Measurements from ENCODE around the gene BMP4. TPM values are rescaled to one million over a fixed set of nuclear protein-coding genes. Genes with fewer than 3 reads are reported as not detected.
"Not testable (repeated sequence)": the region's sequence is repeated elsewhere in the genome, so short reads cannot be mapped to it uniquely, and the experiment has no call there.

The BMP4 gene
- total RNA-seq, 1 donor from 2014 or later, result 3.7 TPM

DNA sequence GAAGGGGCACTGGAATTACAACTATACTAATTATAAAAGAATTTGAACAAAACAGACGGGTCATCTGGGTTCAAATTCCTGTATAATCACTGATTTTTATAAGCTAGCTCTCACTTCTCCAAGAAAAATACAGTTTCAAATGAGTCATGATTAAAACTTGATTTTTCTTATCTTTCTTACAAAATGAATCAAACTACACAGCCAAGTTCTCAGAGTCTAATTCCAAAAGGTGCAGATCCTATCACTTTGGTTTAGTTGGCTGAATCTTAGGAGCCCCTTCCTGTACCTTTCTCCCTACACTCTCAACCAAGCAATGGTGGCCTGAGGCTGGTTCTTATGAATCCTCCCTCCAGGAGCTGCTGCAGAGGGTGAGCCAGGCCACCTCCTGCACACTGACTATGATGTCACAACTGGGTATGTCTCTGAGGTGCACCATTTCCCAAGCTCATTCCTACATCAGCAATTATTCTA is 43.8 kb upstream of the BMP4 start:
- no peak for TF ChIP-seq CTCF (IDR thresholded peaks at IDR 0.05; ENCODE audit: partially characterized antibody, unreplicated experiment)
- Mint-ChIP-seq H3K9me3 (ENCODE audit: unreplicated experiment) (peaks cover 12% of the 10 kb centered on the region), H3K4me3 (ENCODE audit: unreplicated experiment) (no peak overlapping the region)

GRCh38 chr14:53999061-53999488 is 42.5 kb upstream of the BMP4 start:
- no peak overlapping the region for H3K27ac Mint-ChIP-seq (ENCODE audit: unreplicated experiment)
- H3K4me1 Mint-ChIP-seq (ENCODE audit: low read depth, unreplicated experiment), result peaks cover 23% of the 10 kb centered on the region
- no peak for DNase-seq
- peaks cover 12% of the 10 kb centered on the region for H3K9me3 Mint-ChIP-seq (ENCODE audit: unreplicated experiment)
- no peak overlapping the region for H3K4me3 Mint-ChIP-seq (ENCODE audit: unreplicated experiment)
- no peak for TF ChIP-seq CTCF (IDR thresholded peaks at IDR 0.05; ENCODE audit: partially characterized antibody, unreplicated experiment)
- H3K36me3 Mint-ChIP-seq (ENCODE audit: unreplicated experiment), result no peaks in the 10 kb centered on the region
- H3K27me3 Mint-ChIP-seq (ENCODE audit: unreplicated experiment), result peaks cover 3% of the 10 kb centered on the region

More for the DNA sequence above, 43.8 kb upstream of the BMP4 start:
- DNase-seq, result no peak
- H3K27me3 Mint-ChIP-seq (ENCODE audit: unreplicated experiment), result peaks cover 3% of the 10 kb centered on the region
- no peak overlapping the region for H3K27ac Mint-ChIP-seq (ENCODE audit: unreplicated experiment)
- peaks cover 23% of the 10 kb centered on the region for H3K4me1 Mint-ChIP-seq (ENCODE audit: low read depth, unreplicated experiment)
- no peaks in the 10 kb centered on the region for H3K36me3 Mint-ChIP-seq (ENCODE audit: unreplicated experiment)

- no peak for DNase-seq
Observed at GRCh38 chr14:53996041-53996440, 39.4 kb upstream of the BMP4 start.

GRCh38 chr14:53993920-53994607 is 37.4 kb upstream of the BMP4 start:
- TF ChIP-seq CTCF (IDR thresholded peaks at IDR 0.05; ENCODE audit: partially characterized antibody, unreplicated experiment), result no peak
- DNase-seq, result no peak
- Mint-ChIP-seq H3K27ac (ENCODE audit: unreplicated experiment) (no peak overlapping the region), H3K9me3 (ENCODE audit: unreplicated experiment) (peaks cover 2% of the 10 kb centered on the region), H3K36me3 (ENCODE audit: unreplicated experiment) (no peaks in the 10 kb centered on the region), H3K4me1 (ENCODE audit: low read depth, unreplicated experiment) (peaks cover 9% of the 10 kb centered on the region), H3K4me3 (ENCODE audit: unreplicated experiment) (no peak overlapping the region), H3K27me3 (ENCODE audit: unreplicated experiment) (no peaks in the 10 kb centered on the region)

More at GRCh38 chr14:53996041-53996440, 39.4 kb upstream of the BMP4 start:
- Mint-ChIP-seq H3K4me3 (ENCODE audit: unreplicated experiment) (no peak overlapping the region), H3K4me1 (ENCODE audit: low read depth, unreplicated experiment) (peaks cover 10% of the 10 kb centered on the region), H3K36me3 (ENCODE audit: unreplicated experiment) (no peaks in the 10 kb centered on the region), H3K27me3 (ENCODE audit: unreplicated experiment) (no peaks in the 10 kb centered on the region), H3K27ac (ENCODE audit: unreplicated experiment) (no peak overlapping the region), H3K9me3 (ENCODE audit: unreplicated experiment) (peaks cover 2% of the 10 kb centered on the region)
- TF ChIP-seq CTCF (IDR thresholded peaks at IDR 0.05; ENCODE audit: partially characterized antibody, unreplicated experiment), result no peak

DNA sequence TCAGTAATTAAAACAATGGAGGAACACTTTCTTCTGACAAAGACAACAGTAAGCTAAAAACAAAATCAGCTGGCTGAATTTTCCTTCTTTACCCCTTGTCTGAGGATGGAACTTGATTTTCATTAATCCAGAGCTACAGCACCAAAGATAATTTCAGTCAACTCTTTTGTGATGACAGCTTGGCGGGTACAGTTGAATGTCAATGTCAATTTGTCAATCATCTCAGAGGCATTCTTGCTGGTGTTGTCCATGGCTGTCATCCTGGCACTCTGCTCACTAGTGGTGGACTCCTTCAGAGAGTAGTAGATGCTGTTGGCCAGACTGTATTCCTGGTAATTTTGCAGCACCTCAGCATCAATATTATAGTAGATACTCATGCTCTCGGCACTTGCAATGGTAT is 34.4 kb upstream of the BMP4 start:
- Mint-ChIP-seq H3K27ac (ENCODE audit: unreplicated experiment) (no peak overlapping the region), H3K9me3 (ENCODE audit: unreplicated experiment) (peaks cover 7% of the 10 kb centered on the region), H3K36me3 (ENCODE audit: unreplicated experiment) (peaks cover 8% of the 10 kb centered on the region), H3K4me1 (ENCODE audit: low read depth, unreplicated experiment) (no peaks in the 10 kb centered on the region), H3K4me3 (ENCODE audit: unreplicated experiment) (no peak overlapping the region), H3K27me3 (ENCODE audit: unreplicated experiment) (no peaks in the 10 kb centered on the region)
- TF ChIP-seq CTCF (IDR thresholded peaks at IDR 0.05; ENCODE audit: partially characterized antibody, unreplicated experiment), result no peak
- no peak for DNase-seq

- Mint-ChIP-seq H3K36me3 (ENCODE audit: unreplicated experiment) (peaks cover 26% of the 10 kb centered on the region), H3K9me3 (ENCODE audit: unreplicated experiment) (peaks cover 15% of the 10 kb centered on the region)
- not testable (repeated sequence) for H3K4me1 Mint-ChIP-seq (ENCODE audit: low read depth, unreplicated experiment); DNase-seq; H3K27ac Mint-ChIP-seq (ENCODE audit: unreplicated experiment); H3K27me3 Mint-ChIP-seq (ENCODE audit: unreplicated experiment); H3K4me3 Mint-ChIP-seq (ENCODE audit: unreplicated experiment)
Observed at GRCh38 chr14:53986718-53987117, 30.1 kb upstream of the BMP4 start.

DNA sequence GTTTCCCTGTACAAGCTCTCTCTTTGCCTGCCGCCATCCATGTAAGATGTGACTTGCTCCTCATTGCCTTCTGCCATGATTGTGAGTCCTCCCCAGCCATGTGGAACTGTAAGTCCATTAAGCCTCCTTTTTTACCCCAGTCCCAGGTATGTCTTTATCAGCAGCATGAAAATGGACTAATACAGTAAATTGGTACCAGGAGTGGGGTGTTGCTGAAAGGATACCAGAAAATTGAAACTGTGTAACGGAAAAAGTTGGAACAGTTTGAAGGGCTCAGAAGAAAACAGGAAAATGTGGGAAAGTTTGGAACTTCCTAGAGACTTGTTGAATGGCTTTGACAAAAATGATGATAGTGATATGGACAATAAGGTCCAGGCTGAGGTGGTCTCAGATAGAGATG is 28.3 kb upstream of the BMP4 start:
- Mint-ChIP-seq H3K36me3 (ENCODE audit: unreplicated experiment) (peaks cover 26% of the 10 kb centered on the region), H3K9me3 (ENCODE audit: unreplicated experiment) (peaks cover 15% of the 10 kb centered on the region), H3K4me1 (ENCODE audit: low read depth, unreplicated experiment) (peaks cover 13% of the 10 kb centered on the region)
- not testable (repeated sequence) for H3K27ac Mint-ChIP-seq (ENCODE audit: unreplicated experiment); DNase-seq; H3K4me3 Mint-ChIP-seq (ENCODE audit: unreplicated experiment); H3K27me3 Mint-ChIP-seq (ENCODE audit: unreplicated experiment)

All from glutamatergic neuron (in vitro differentiated cells).